Liver (tissue), 3 donors: ENCODE measurements around the gene ASZ1.

Source experiments
- CTCF ChIP-seq: fragments of 150-350 bp; IDR thresholded peaks from 2 replicates; pipeline ENCODE4 v1.5.1; 2017; ENCODE audit warnings: improper control_type of control experiment, low read depth, low read length; ENCODE audit not compliant: missing input control
- EGR1 ChIP-seq, 2 donors: IDR thresholded peaks; 2 replicates each; pipeline ENCODE4 v1.6.1; 2016 to 2018; ENCODE audit warnings: antibody characterized with exemption in 2 of 2, low read depth in 2 of 2
- MAX ChIP-seq: IDR thresholded peaks from 2 replicates; pipeline ENCODE4 v1.6.1; 2016; ENCODE audit warnings: antibody characterized with exemption
- NR2F2 ChIP-seq: IDR thresholded peaks from 2 replicates; pipeline ENCODE4 v1.6.1; 2016; ENCODE audit warnings: antibody characterized with exemption
- RAD21 ChIP-seq, 2 donors: IDR thresholded peaks; 2 replicates each; pipeline ENCODE4 v1.6.1; 2016; ENCODE audit warnings: antibody characterized with exemption in 2 of 2, mild to moderate bottlenecking in 2 of 2
- TAF1 ChIP-seq: conservative IDR thresholded peaks from 2 replicates; pipeline ENCODE4 v1.6.1; 2016; ENCODE audit warnings: antibody characterized with exemption, mild to moderate bottlenecking
- ZBTB33 ChIP-seq: IDR thresholded peaks from 2 replicates; pipeline ENCODE4 v1.6.1; 2016; ENCODE audit warnings: antibody characterized with exemption
- donor health status: healthy.
- donor health status: healthy.

- TF ChIP-seq CTCF (no peak), ZBTB33 (no peak), EGR1 (IDR thresholded peaks at IDR 0.05; ENCODE audit: low read depth in 2 of 2) (no peak), MAX (no peak), RAD21 (IDR thresholded peaks at IDR 0.05) (no peak), NR2F2 (no peak), TAF1 (no peak)
Measured at GRCh38 chr7:117349570-117349969, 77.7 kb downstream of the ASZ1 start.
